Prostate gland (tissue), 2 donors: ENCODE measurements around the gene DPYSL3.

Experiments
- POLR2A ChIP-seq: fragments of 450-650 bp; IDR thresholded peaks from one replicate; pipeline ENCODE4 v1.6.1; 2016; ENCODE audit warnings: antibody characterized with exemption, mild to moderate bottlenecking
- TF ChIP-seq, protein P1 (sequence below), 4 experiments: fragments of 200-600 bp in 2 of 4; fragments of 450-650 bp in 2 of 4; sonication (generic) in 2 of 4; IDR thresholded peaks; 1 replicate in 3 of 4; 2 replicates in 1 of 4; pipeline ENCODE4 v1.5.1; 2016 to 2019; ENCODE audit warnings: antibody characterized with exemption in 4 of 4, mild to moderate bottlenecking in 2 of 4, moderate library complexity in 2 of 4

DNA sequence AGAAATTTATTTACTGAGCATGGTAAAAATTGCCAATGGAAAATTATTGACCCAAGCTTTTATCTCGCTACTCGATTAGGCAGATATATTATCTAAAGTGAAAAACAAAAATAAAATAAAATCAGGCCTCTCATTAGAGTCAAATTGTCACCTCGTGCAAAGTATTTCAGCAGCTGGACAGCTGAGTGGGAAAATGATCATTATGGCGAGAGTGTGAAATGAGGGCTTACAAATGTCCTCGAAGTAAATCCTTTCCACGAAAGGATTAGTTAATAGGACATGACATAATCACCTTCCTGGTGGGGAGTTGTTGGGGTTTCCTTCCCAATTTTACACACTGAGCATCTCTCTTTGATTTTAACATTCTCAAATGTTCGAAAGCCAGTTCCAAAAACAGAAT, 5.4 kb upstream of the DPYSL3 start:
- no peak for TF ChIP-seq POLR2A
- TF ChIP-seq, protein P1, sequence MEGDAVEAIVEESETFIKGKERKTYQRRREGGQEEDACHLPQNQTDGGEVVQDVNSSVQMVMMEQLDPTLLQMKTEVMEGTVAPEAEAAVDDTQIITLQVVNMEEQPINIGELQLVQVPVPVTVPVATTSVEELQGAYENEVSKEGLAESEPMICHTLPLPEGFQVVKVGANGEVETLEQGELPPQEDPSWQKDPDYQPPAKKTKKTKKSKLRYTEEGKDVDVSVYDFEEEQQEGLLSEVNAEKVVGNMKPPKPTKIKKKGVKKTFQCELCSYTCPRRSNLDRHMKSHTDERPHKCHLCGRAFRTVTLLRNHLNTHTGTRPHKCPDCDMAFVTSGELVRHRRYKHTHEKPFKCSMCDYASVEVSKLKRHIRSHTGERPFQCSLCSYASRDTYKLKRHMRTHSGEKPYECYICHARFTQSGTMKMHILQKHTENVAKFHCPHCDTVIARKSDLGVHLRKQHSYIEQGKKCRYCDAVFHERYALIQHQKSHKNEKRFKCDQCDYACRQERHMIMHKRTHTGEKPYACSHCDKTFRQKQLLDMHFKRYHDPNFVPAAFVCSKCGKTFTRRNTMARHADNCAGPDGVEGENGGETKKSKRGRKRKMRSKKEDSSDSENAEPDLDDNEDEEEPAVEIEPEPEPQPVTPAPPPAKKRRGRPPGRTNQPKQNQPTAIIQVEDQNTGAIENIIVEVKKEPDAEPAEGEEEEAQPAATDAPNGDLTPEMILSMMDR (IDR thresholded peaks at IDR 0.05) = no peak
